Adrenal gland (tissue), 12 donors: ENCODE data around the gene KLK2. TPM values are rescaled to one million over a fixed set of nuclear protein-coding genes. Genes with fewer than 3 reads are reported as not detected.
A peak's percentile ranks its signal among the peaks of the same experiment; 100 is the strongest.

Experiments
- DNase-seq, 7 donors: peaks; one replicate each; pipeline ENCODE4 v3.0.0-alpha.2; 2019 to 2020
- H3K27ac ChIP-seq, 5 donors: fragments of 200-600 bp; sonication (generic) in 4 of 5; 1 replicate in 3 of 5; 2 replicates in 2 of 5; pipeline versions ENCODE4 v1.5.1 to v1.8.0; 2016 to 2020; ENCODE audit warnings: mild to moderate bottlenecking in 1 of 5
- H3K27me3 ChIP-seq: fragments of 200-600 bp; 2 replicates; pipeline ENCODE4 v1.8.0; 2021
- H3K36me3 ChIP-seq, 2 donors: fragments of 200-600 bp; replicated peaks in 1 of 2; 1 replicate in 1 of 2; 2 replicates in 1 of 2; pipeline versions ENCODE4 v1.5.1 to v1.8.0; 2018 to 2022
- H3K4me1 ChIP-seq, 2 donors: fragments of 200-600 bp; replicated peaks in 1 of 2; 1 replicate in 1 of 2; 2 replicates in 1 of 2; pipeline versions ENCODE4 v1.5.1 to v1.8.0; 2018 to 2021
- H3K4me3 ChIP-seq, 4 donors: fragments of 200-600 bp; sonication (generic) in 3 of 4; one replicate each; pipeline ENCODE4 v1.5.1; 2016 to 2018
- H3K9me3 ChIP-seq, 3 donors: fragments of 200-600 bp; sonication (generic) in 1 of 3; replicated peaks in 1 of 3; 1 replicate in 2 of 3; 2 replicates in 1 of 3; pipeline versions ENCODE4 v1.5.1 to v1.8.0; 2016 to 2021
- POLR2A ChIP-seq, 2 donors: fragments of 450-650 bp; IDR thresholded peaks; one replicate each; pipeline ENCODE4 v1.6.1; 2017; ENCODE audit warnings: antibody characterized with exemption in 2 of 2, mild to moderate bottlenecking in 2 of 2, moderate library complexity in 1 of 2
- WGBS, 4 donors: extraction: QIAGEN DNeasy Blood & Tissue Kit in 2 of 4; methylation state at CpG; one replicate each; pipeline versions ENCODE4 v1.1.5 to v1.1.7; 2013 to 2017; 5-methylcytosine and 5-hydroxymethylcytosine counted together
- intact Hi-C, 2 donors: fragments of 100-400 bp; cut with DNase I; formaldehyde crosslinking; loops; one replicate each; pipeline versions ENCODE4 v1.14.1 to v1.15.0; 2022 to 2023
- polyA plus RNA-seq, 3 donors: library from polyadenylated mRNA; stranded (reverse); fragments of 200-250 nt in 2 of 3; fragments of 350-450 nt in 1 of 3; fragmentation: Illumina TruSeq in 1 of 3; extraction: RNeasy Lipid Tissue Mini Kit (QIAGEN cat#74804) in 1 of 3; gene quantifications; one replicate each; pipeline ENCODE4 v1.2.3, GENCODE V29; 2013 to 2014
- total RNA-seq, 9 donors: library from RNA; depleted of rRNA in 4 of 9; stranded (reverse); fragments of >200 nt in 4 of 9; fragments of 120-200 nt in 1 of 9; fragmentation: NEBNext Ultra II Directional in 1 of 9; extraction: Animal tissue kit (Norgen Biotek cat#: 25700) in 1 of 9; gene quantifications; one replicate each; pipeline versions ENCODE4 v1.1.0 to v1.2.4, GENCODE V29; 2013 to 2023
- TF ChIP-seq, protein P1 (sequence below), 6 experiments: fragments of 450-650 bp in 4 of 6; fragments of 200-600 bp in 2 of 6; sonication (generic) in 1 of 6; IDR thresholded peaks; 1 replicate in 5 of 6; 2 replicates in 1 of 6; pipeline versions ENCODE4 v1.5.1 to v1.8.0; 2016 to 2021; ENCODE audit warnings: antibody characterized with exemption in 6 of 6, mild to moderate bottlenecking in 2 of 6, moderate library complexity in 1 of 6
- donor health status: healthy with polysubstance abuse.
- donor health status: Bipolar disorder and iron deficiency.
- donor health status: DM: yes; HTN: yes; CAD: no.
- donor health status: DM: no; HTN: no; CAD: no.
- donor health status: DM: no; HTN: no; CAD: no.
- donor health status: DM: yes; HTN: yes; CAD: no.

The KLK2 gene
- total and polyA plus RNA-seq, 12 donors: 0.20 to 0.61 TPM; not detected in 10

DNA sequence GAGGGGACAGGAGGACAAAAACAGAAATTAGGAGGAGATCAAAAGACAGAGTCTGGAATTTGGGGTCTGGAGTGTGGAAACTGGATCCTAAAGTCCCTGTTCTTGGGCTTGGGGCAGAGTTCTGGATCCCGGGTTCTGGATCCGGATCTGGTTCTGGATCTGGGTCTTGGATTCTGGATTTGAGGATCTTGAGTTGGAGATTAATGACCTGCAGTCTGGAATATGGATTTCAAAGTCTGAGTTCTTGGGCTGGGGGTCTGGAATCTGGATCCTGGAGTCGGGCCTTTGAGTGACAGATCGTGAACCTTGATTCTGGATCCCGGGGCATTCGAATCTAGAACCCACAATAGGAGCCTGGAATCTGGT, 39.5 kb upstream of the KLK2 start:
- Histone ChIP-seq H3K4me1 (peaks cover 6 to 16% of the 10 kb centered on the region in 2 donors), H3K9me3 (no peaks in the 10 kb centered on the region), H3K27me3 (no peaks in the 10 kb centered on the region), H3K4me3 (no peak overlapping the region), H3K36me3 (no peaks in the 10 kb centered on the region), H3K27ac (no peak overlapping the region)
- intact Hi-C loops: no loop called here
- no peak for DNase-seq
- TF ChIP-seq POLR2A (IDR thresholded peaks at IDR 0.05): no peak
- TF ChIP-seq, protein P1, sequence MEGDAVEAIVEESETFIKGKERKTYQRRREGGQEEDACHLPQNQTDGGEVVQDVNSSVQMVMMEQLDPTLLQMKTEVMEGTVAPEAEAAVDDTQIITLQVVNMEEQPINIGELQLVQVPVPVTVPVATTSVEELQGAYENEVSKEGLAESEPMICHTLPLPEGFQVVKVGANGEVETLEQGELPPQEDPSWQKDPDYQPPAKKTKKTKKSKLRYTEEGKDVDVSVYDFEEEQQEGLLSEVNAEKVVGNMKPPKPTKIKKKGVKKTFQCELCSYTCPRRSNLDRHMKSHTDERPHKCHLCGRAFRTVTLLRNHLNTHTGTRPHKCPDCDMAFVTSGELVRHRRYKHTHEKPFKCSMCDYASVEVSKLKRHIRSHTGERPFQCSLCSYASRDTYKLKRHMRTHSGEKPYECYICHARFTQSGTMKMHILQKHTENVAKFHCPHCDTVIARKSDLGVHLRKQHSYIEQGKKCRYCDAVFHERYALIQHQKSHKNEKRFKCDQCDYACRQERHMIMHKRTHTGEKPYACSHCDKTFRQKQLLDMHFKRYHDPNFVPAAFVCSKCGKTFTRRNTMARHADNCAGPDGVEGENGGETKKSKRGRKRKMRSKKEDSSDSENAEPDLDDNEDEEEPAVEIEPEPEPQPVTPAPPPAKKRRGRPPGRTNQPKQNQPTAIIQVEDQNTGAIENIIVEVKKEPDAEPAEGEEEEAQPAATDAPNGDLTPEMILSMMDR (IDR thresholded peaks at IDR 0.05): no peak
- WGBS, 4 donors: 95 to 96% (median 95%) methylated on average over 6 of the region's 6 CpGs

- Histone ChIP-seq H3K36me3 (no peaks in the 10 kb centered on the region), H3K4me1 (peaks cover 2 to 10% of the 10 kb centered on the region in 2 donors), H3K27ac (peak overlapping the region in 2 of 5 donors; percentile 45 to 78), H3K9me3 (no peaks in the 10 kb centered on the region), H3K4me3 (peak overlapping the region in 2 of 4 donors; percentile 46 to 54), H3K27me3 (no peaks in the 10 kb centered on the region)
- TF ChIP-seq, protein P1 (IDR thresholded peaks at IDR 0.05): no peak
- no peak for TF ChIP-seq POLR2A (IDR thresholded peaks at IDR 0.05)
- DNase-seq: no peak
- WGBS, 4 donors: 31 to 84% (median 33%) methylated on average over 4 to 13 of the region's 13 CpGs
- intact Hi-C loops: no loop called here
These were observed 38.0 kb upstream of the KLK2 start for GRCh38 chr19:50835103-50835784.

DNA sequence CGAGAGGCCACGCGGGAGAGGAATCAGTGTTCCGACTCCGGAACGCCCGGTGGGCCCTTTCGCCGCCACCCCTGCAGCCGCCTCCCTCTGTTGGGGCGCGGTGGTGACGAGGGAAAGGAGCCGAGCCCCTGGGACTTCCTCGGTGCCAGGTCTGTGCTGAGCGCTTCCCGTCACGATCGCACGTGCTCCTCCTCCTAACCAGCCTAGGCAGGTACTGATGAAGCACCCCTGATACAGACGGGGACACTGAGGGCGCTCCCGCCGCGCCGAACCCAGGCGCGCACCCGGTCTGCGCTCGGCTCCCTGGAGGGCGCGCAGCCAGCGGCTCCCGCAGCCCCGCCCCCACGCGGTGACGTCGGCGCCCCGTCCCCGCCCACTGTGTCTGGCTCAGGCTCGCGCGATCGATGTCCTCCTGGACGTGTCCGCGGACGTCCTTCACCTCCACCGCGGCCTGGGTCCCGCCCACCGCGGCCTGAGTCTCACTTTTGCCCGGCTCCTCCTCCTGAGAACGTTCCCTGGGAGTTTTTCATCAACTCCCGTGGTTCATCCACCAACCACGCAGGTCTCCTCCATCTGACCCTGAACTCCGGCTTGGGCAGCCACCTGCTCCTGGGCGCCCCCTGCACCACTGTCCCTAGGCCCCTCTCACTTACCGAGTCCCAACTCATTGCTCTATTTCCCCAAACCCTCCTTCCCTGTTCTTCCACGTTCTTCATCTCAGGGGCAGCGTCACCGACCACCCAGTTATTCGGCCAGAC, 37.3 kb upstream of the KLK2 start:
- H3K4me1 ChIP-seq: peaks cover 0 to 9% of the 10 kb centered on the region in 2 donors
- H3K9me3 ChIP-seq: no peaks in the 10 kb centered on the region
- peak; percentile 80 to 83 for TF ChIP-seq POLR2A (IDR thresholded peaks at IDR 0.05)
- TF ChIP-seq, protein P1 (IDR thresholded peaks at IDR 0.05): no peak
- intact Hi-C loops: no loop called here
- DNase-seq: peak; percentile 86 to 93 (median 91)
- 2 to 6% (median 3%) methylated on average over 23 to 67 of the region's 67 CpGs for WGBS, 4 donors
- peak overlapping the region in 2 of 5 donors; percentile 45 to 78 for H3K27ac ChIP-seq
- no peaks in the 10 kb centered on the region for H3K27me3 ChIP-seq
- H3K4me3 ChIP-seq: peak overlapping the region in 3 of 4 donors; percentile 28 to 54 (median 46)
- H3K36me3 ChIP-seq: no peaks in the 10 kb centered on the region

DNA sequence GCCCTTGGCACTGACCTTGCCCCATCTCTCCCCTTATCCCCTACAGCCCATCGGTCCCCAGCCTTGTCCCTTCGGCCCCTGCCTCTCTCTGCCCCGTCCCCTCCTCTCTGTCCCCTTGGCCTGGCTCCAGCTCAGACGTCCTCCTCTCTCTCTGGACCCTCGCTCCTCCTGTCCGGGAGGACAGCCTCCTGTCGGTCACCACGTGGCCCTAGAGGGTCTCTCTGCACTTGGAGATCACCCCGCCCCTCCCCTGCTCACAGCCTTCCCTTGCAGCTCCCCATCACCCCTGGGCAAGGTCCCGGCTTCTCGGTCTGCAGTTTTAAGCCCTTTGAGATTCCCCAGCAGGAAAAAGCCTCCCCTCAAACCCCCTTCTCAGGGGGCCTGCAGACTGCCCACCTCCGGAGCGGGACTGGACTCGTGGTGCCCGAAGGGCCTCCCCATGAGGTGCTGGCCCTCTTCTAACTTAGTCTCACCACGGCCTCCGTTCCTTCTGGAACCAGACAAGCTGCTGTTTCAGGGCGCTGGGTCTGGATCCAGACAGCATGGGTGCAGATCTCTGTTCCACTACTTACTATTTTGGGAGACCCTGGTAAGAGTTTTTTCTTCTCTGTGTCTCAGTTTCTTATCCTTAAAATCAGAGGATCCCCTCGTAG, 36.6 kb upstream of the KLK2 start:
- TF ChIP-seq POLR2A (IDR thresholded peaks at IDR 0.05): no peak
- TF ChIP-seq, protein P1 (IDR thresholded peaks at IDR 0.05): no peak
- H3K36me3 ChIP-seq: no peaks in the 10 kb centered on the region
- intact Hi-C loops: no loop called here
- peaks cover 0 to 9% of the 10 kb centered on the region in 2 donors for H3K4me1 ChIP-seq
- H3K27ac ChIP-seq: peak overlapping the region in 2 of 5 donors; percentile 30 to 78
- H3K9me3 ChIP-seq: no peaks in the 10 kb centered on the region
- 50 to 61% (median 52%) methylated on average over 18 to 19 of the region's 19 CpGs for WGBS, 4 donors
- H3K27me3 ChIP-seq: no peaks in the 10 kb centered on the region
- DNase-seq: peak in 4 of 7 donors; percentile 30 to 55 (median 46)
- peak overlapping the region in 1 of 4 donors; percentile 54 for H3K4me3 ChIP-seq
